GM10248 (cell line): ENCODE data around the gene TELO2.

Experiments used
- CTCF ChIA-PET: fragments of 300-600 bp; sonication (Branson Sonifier 250); formaldehyde crosslinking; extraction: SDS; loops from one replicate; lab custom pipeline; 2021; ENCODE audit warnings: antibody characterized with exemption; lab: Yijun Ruan, JAX
- POLR2A ChIA-PET: fragments of 350-650 bp; sonication (Branson Sonifier 250); formaldehyde crosslinking; extraction: SDS; loops from one replicate; lab custom pipeline; 2020; ENCODE audit warnings: antibody characterized with exemption; lab: Yijun Ruan, JAX
- DNase-seq: peaks from one replicate; pipeline ENCODE4 v3.0.0; 2012; ENCODE audit errors: extremely low spot score
- TF ChIP-seq, protein P1 (sequence below): IDR thresholded peaks from 2 replicates; pipeline ENCODE4 v1.5.1; 2012; ENCODE audit warnings: mild to moderate bottlenecking, low read depth; ENCODE audit errors: extremely low read depth, missing control alignments, control extremely low read depth

The TELO2 gene

DNA sequence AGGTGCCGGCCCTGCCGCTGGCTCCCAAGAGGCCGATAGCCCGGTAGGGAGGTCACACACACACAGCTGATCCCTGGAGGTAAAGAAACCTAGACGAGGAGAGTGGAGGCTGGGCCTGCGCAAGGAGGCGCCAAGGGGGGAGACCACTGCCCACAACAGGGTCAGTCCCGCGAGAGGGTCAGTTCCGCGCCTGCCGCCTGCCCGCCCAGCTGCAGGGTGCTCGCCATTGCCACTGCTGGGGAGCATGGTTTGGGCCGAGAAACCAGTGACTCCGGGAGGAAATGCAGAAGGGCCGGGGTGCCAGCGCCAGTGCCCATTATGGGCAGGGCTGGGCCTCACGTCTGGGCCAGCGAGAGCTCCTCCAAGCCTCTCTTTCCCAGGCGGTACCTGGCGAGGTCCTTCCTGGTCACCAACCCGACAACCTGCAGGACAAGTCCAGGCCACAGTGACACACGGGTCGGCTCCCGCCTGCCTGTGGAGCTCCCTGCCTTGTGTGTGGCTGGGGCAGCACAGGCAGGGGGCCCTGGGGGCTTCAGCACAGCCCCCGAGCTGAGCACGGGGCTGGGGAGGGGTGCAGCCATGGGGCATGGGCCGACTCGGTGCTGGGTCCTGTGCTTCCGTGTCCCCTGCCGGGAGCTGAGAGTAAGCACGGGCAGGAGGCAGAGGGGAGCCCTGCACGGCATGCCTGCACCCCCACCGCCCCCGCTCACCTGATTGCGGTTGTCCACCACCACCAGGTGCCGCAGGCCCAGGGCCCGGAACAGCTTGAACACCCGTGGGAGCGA is 46.7 kb upstream of the TELO2 start:
- DNase-seq, result no peak
- ChIA-PET POLR2A (no interaction called here), CTCF (interaction anchor here (1.4 kb wide), 1 partner anchor 13 kb away, joined by 3 read pairs; no protein-coding TSS in a partner anchor)
- TF ChIP-seq, protein P1, sequence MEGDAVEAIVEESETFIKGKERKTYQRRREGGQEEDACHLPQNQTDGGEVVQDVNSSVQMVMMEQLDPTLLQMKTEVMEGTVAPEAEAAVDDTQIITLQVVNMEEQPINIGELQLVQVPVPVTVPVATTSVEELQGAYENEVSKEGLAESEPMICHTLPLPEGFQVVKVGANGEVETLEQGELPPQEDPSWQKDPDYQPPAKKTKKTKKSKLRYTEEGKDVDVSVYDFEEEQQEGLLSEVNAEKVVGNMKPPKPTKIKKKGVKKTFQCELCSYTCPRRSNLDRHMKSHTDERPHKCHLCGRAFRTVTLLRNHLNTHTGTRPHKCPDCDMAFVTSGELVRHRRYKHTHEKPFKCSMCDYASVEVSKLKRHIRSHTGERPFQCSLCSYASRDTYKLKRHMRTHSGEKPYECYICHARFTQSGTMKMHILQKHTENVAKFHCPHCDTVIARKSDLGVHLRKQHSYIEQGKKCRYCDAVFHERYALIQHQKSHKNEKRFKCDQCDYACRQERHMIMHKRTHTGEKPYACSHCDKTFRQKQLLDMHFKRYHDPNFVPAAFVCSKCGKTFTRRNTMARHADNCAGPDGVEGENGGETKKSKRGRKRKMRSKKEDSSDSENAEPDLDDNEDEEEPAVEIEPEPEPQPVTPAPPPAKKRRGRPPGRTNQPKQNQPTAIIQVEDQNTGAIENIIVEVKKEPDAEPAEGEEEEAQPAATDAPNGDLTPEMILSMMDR, result no peak

DNA sequence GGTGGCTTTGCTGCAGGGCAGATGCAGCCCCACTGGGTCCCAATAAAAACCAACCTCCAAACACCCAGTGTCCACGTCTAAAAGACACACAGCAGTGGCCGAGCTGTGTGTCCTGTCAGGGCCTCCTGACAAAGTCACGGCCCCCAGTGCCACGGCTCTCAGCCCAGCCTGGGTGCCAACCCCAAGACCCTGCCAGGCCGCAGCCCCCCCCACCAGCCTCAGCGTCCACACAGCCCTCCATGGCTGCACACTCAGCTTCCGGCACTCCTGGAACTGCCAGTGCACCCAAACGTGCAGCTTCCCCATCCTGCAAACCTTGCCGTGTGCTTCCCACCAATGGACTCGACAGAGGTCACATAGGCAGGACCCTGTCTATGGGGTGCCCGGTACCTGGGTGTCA is 45.2 kb upstream of the TELO2 start:
- TF ChIP-seq, protein P1, result no peak
- CTCF ChIA-PET, result no interaction called here
- no peak for DNase-seq
- POLR2A ChIA-PET, result no interaction called here

DNA sequence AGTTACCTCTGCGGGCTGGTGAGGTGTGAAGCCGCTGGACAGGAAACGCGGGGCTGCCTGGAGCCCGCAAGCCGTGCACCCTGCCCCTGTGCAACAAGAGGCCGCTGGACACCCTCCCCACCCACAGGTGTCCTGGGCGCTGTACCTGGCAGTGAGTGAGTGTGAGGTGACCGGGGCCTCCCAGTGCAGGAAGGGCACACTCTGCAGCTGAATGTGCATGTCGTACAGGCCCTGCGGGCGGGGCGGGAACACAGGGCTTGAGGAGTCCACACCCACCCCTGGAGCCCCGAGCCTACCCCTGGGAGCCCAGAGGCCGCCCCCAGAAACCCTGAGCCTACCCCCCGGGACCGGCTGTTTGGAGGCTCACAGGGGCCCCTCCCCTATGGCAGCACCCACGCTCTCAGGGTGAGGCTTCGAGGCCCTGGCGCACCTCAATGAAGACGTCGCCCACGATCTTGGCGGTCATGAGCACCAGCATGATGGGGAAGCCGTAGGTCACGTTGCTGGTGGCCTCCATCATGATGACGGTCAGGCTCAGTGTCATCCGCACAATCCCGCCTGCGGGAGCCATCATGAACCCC is 44.5 kb upstream of the TELO2 start:
- ChIA-PET POLR2A (no interaction called here), CTCF (no interaction called here)

DNA sequence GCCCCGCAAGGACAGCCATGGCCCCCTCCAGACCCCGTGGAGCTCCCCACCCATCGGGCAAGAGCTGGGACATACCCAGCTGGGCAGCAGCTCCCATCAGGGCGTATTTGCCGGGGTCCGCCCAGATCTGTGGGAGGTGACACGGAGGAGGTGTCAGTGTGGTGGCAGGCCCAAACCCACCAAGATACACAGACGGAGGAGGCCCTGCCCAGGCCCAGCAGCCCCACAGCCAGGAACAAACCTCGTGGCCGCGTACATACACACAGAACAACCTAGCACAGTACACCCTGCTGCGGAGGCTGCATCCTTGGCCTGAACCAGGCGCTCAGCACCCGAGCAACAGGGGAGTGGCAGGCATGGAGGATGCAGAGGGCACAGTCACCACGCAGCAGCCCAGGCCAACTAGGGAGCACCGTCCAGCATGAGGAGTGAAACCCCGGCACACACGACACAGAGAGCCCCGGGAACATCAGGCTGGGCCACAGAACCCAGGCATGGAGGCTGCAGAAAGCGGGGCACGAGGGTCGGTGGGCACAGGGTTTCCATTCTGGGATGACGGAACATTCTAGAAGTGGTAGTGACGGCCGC is 43.9 kb upstream of the TELO2 start:
- TF ChIP-seq, protein P1, result no peak
- ChIA-PET POLR2A (no interaction called here), CTCF (no interaction called here)
- no peak for DNase-seq

More for the DNA sequence above, 44.5 kb upstream of the TELO2 start:
- TF ChIP-seq, protein P1, result no peak
- no peak for DNase-seq

DNA sequence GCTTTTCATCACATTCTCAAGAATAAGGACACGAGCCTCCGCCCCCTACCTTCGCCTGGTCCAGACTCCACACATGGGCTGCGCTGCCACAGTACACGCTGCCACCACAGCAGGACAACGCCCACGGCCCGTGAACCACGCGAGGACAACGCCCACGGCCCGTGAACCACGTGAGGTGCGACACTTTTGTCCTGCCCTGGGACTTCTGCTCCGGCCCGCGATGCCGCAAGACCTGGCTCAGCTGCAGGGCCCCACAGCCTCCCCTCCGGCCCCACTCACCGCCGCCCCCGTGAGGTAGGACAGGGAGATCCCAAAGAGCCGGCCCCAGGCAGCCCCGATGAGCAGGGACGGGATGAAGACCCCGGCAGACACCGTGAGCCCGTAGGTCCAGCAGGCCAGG is 42.9 kb upstream of the TELO2 start:
- no peak for DNase-seq
- POLR2A ChIA-PET, result no interaction called here
- TF ChIP-seq, protein P1, result no peak
- CTCF ChIA-PET, result interaction anchor here (1.2 kb wide), 1 partner anchor 23 kb away, joined by 3 read pairs; no protein-coding TSS in a partner anchor

DNA sequence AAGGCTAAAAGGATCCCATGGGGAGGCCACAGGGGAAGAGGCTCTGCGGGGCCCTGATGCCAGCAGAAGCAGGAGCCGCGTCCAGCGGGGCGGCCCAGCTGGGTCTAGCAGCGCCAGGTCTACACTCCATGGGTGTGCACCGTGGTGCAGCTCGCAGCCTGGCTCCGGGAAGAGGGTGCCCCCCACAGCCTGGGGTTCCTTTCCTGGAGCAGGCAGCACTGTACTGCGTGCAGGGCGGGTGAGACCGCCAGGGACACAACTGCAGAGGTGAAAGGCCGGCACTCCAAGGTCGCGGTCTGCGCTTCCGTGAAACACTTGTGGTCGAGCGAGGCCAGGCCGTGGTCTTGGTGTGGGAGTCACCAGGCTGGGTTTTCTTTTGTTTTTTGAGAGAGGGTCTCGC is 42.3 kb upstream of the TELO2 start:
- ChIA-PET POLR2A (no interaction called here), CTCF (interaction anchor here (1.2 kb wide), 1 partner anchor 24 kb away, joined by 3 read pairs; no protein-coding TSS in a partner anchor)
- TF ChIP-seq, protein P1, result no peak

More for the DNA sequence above, 42.3 kb upstream of the TELO2 start:
- DNase-seq, result no peak
